Keratinocyte (primary cell): ENCODE measurements around the gene TRAF3IP1. TPM values are rescaled to one million over a fixed set of nuclear protein-coding genes. Genes with fewer than 3 reads are reported as not detected.
"Not testable (repeated sequence)": the region's sequence is repeated elsewhere in the genome, so short reads cannot be mapped to it uniquely, and the experiment has no call there.

Experiments
- DNase-seq: peaks from one replicate; pipeline ENCODE4 v3.0.0-alpha.2; 2011; ENCODE audit warnings: low read depth, missing footprints, low spot score
- FAIRE-seq: peaks from 2 replicates; lab custom pipeline; 2011; peaks lifted over from hg19 to GRCh38; lab: Jason Lieb, UNC
- H2AFZ ChIP-seq: 2 replicates; pipeline ENCODE4 v1.6.0; 2012; ENCODE audit warnings: low read length, control low read depth, inconsistent platforms; ENCODE audit not compliant: control insufficient read depth
- H3K27ac ChIP-seq: 2 replicates; pipeline ENCODE4 v1.5.1; 2011; ENCODE audit warnings: low read length; ENCODE audit not compliant: control insufficient read depth, insufficient read depth
- H3K27me3 ChIP-seq: 3 replicates; pipeline ENCODE4 v1.6.0; 2011; ENCODE audit warnings: low read length; ENCODE audit not compliant: control insufficient read depth, insufficient read depth; ENCODE audit errors: extremely low read depth
- H3K36me3 ChIP-seq, 2 experiments: 2 replicates in 1 of 2; 3 replicates in 1 of 2; pipeline ENCODE4 v1.5.1; 2011; ENCODE audit warnings: low read length in 2 of 2, mild to moderate bottlenecking in 1 of 2; ENCODE audit not compliant: control insufficient read depth in 2 of 2, insufficient read depth in 2 of 2; ENCODE audit errors: extremely low read depth in 1 of 2
- H3K4me1 ChIP-seq: 3 replicates; pipeline ENCODE4 v1.5.1; 2011; ENCODE audit warnings: low read length; ENCODE audit not compliant: control insufficient read depth, insufficient read depth; ENCODE audit errors: extremely low read depth
- H3K4me2 ChIP-seq: 3 replicates; pipeline ENCODE4 v1.6.0; 2011; ENCODE audit warnings: low read depth, low read length; ENCODE audit not compliant: control insufficient read depth, insufficient read depth; ENCODE audit errors: extremely low read depth
- H3K4me3 ChIP-seq, 3 experiments: fragments of 200-600 bp in 1 of 3; sonication (generic) in 1 of 3; 2 replicates in 2 of 3; 3 replicates in 1 of 3; pipeline ENCODE4 v1.5.1; 2011 to 2016; ENCODE audit warnings: low read length in 3 of 3, mild to moderate bottlenecking in 3 of 3, control low read depth in 2 of 3, inconsistent platforms in 1 of 3, low read depth in 1 of 3, mixed read lengths in 1 of 3, mixed run types in 1 of 3, moderate library complexity in 1 of 3; ENCODE audit not compliant: control insufficient read depth in 2 of 3, insufficient read depth in 2 of 3; ENCODE audit errors: extremely low read depth in 1 of 3
- H3K79me2 ChIP-seq: 2 replicates; pipeline ENCODE4 v1.6.0; 2012; ENCODE audit warnings: low read length; ENCODE audit not compliant: control insufficient read depth, insufficient read depth
- H3K9ac ChIP-seq: 3 replicates; pipeline ENCODE4 v1.6.0; 2011; ENCODE audit warnings: low read length; ENCODE audit not compliant: control insufficient read depth, insufficient read depth; ENCODE audit errors: extremely low read depth
- H3K9me1 ChIP-seq: 3 replicates; pipeline ENCODE4 v1.6.0; 2011; ENCODE audit warnings: low read length; ENCODE audit not compliant: control insufficient read depth, insufficient read depth; ENCODE audit errors: extremely low read depth
- H3K9me3 ChIP-seq: 2 replicates; pipeline ENCODE4 v1.5.1; 2012; ENCODE audit warnings: low read depth, low read length; ENCODE audit not compliant: control insufficient read depth
- H4K20me1 ChIP-seq: 3 replicates; pipeline ENCODE4 v1.6.0; 2011; ENCODE audit warnings: low read length; ENCODE audit not compliant: control insufficient read depth, insufficient read depth; ENCODE audit errors: extremely low read depth
- EZH2 ChIP-seq: IDR thresholded peaks from one replicate; pipeline ENCODE4 v1.6.1; 2012; ENCODE audit warnings: inconsistent platforms, mild to moderate bottlenecking, low read length, moderate library complexity
- dilution Hi-C: fragments of 300-500 bp; cut with MboI; formaldehyde crosslinking; loops from one replicate; pipeline ENCODE4 v1.7.0; 2020; ENCODE audit warnings: low sequenced_read_pairs; ENCODE audit not compliant: extremely low pct_ligation_motif_present
- polyA plus RNA-seq, 5 experiments: library from polyadenylated mRNA; depleted of rRNA in 3 of 5; stranded (reverse) in 3 of 5; stranded (forward) in 1 of 5; unstranded in 1 of 5; fragments of >200 nt; gene quantifications; 1 replicate in 1 of 5; 2 replicates in 3 of 5; 3 replicates in 1 of 5; pipeline versions ENCODE4 v1.2.1 to v1.2.3, GENCODE V29; 2011 to 2012; ENCODE audit warnings: missing spikeins in 2 of 5, low read depth in 1 of 5, low replicate concordance in 1 of 5
- TF ChIP-seq, protein P1 (sequence below), 3 experiments: IDR thresholded peaks in 1 of 3; conservative IDR thresholded peaks in 1 of 3; optimal IDR thresholded peaks in 1 of 3; 2 replicates in 2 of 3; 3 replicates in 1 of 3; pipeline versions ENCODE3 to v1.5.1; 2011; ENCODE audit warnings: low read length in 3 of 3, mild to moderate bottlenecking in 3 of 3, moderate library complexity in 2 of 3, control low read depth in 1 of 3, inconsistent platforms in 1 of 3; ENCODE audit not compliant: insufficient read depth in 2 of 3; ENCODE audit errors: extremely low read depth in 1 of 3

TRAF3IP1 gene
- polyA plus RNA-seq, 1 donor (not counting 4 experiments of a cell fraction or from before 2014, with no cell fraction given): 7.0 TPM

DNA sequence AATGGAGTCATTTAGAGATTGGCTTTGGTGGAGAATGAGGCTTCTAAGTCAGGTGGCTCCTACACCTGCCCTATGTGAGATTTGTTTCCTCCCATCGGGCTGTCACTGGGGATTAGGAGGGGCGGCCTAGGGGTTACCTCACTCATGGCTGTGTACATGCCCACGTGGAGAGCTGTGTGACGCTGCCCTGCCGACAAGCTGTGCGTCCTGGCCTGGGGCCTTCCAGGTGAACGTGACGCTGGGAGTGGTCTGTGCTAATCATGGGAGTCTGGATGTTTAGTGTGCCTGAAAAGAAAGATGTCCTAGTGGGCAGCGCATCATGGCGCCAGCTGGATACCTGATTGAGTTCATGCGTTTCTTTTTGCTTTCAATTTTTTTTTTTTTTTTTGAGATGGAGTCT is 120.4 kb downstream of the TRAF3IP1 start:
- no peak for TF ChIP-seq EZH2
- TF ChIP-seq, protein P1, sequence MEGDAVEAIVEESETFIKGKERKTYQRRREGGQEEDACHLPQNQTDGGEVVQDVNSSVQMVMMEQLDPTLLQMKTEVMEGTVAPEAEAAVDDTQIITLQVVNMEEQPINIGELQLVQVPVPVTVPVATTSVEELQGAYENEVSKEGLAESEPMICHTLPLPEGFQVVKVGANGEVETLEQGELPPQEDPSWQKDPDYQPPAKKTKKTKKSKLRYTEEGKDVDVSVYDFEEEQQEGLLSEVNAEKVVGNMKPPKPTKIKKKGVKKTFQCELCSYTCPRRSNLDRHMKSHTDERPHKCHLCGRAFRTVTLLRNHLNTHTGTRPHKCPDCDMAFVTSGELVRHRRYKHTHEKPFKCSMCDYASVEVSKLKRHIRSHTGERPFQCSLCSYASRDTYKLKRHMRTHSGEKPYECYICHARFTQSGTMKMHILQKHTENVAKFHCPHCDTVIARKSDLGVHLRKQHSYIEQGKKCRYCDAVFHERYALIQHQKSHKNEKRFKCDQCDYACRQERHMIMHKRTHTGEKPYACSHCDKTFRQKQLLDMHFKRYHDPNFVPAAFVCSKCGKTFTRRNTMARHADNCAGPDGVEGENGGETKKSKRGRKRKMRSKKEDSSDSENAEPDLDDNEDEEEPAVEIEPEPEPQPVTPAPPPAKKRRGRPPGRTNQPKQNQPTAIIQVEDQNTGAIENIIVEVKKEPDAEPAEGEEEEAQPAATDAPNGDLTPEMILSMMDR (optimal IDR thresholded peaks at IDR 0.05 in 1 of 3, IDR thresholded peaks at IDR 0.05 in 1 of 3, conservative IDR thresholded peaks at IDR 0.05 in 1 of 3; ENCODE audit: extremely low read depth in 1 of 3, insufficient read depth in 2 of 3, low read length in 3 of 3): no peak
- H4K20me1 ChIP-seq: peaks cover 3% of the 10 kb centered on the region
- H3K36me3 ChIP-seq: peaks cover 22 to 33% of the 10 kb centered on the region in 2 experiments
- no peak overlapping the region for H3K9ac ChIP-seq
- no peak for FAIRE-seq
- no peaks in the 10 kb centered on the region for H3K27me3 ChIP-seq
- dilution Hi-C loops: no loop called here
- no peak for DNase-seq
- peak overlapping the region; percentile 77 for H3K27ac ChIP-seq
- no peak overlapping the region for H3K4me2 ChIP-seq
- H3K79me2 ChIP-seq: peaks cover 43% of the 10 kb centered on the region
- H3K4me3 ChIP-seq: no peak overlapping the region
- H3K9me1 ChIP-seq: no peaks in the 10 kb centered on the region
- H3K4me1 ChIP-seq: peaks cover 10% of the 10 kb centered on the region
- no peak overlapping the region for H2AFZ ChIP-seq
- H3K9me3 ChIP-seq: no peaks in the 10 kb centered on the region

DNA sequence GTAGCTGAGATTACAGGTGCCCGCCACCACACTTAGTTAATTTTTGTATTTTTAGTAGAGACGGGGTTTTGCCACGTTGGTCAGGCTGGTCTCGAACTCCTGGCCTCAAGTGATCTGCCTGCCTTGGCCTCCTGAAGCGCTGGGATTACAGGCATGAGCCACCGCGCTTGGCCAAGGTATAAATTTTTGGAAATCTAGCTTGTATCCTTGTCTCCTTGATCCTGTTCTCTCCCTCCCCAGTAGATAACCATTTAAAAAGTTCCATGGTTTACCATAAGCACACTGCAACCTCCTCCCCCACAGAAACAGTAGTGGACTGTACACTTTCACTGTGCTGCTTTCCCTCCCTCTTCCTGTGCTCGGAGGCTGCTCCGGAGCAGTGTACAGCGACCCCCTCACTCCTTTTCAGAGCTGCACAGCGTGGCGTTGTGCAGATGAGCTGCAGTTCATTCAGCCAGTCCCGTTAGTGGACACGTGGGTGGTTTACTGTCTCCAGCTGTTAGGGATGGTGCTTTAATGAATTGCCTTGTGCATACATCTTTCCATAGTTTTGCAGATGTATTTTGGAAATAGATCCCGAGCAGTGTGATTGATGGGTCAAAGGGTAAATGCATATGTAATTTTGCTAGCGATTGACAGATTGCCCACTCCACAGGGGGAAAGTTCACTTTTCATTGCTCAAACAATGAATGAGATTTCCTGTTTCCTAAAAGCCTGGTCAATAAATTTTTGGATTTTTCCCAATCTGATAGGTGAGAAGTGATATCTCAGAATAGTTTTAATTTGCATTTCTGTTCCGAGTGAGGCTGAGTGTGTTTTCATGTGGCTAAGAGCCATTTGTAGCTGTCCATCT is 121.2 kb downstream of the TRAF3IP1 start:
- Histone ChIP-seq H3K27ac (no peak overlapping the region), H3K79me2 (peaks cover 41% of the 10 kb centered on the region), H3K27me3 (no peaks in the 10 kb centered on the region), H4K20me1 (peaks cover 3% of the 10 kb centered on the region), H3K4me3 (no peak overlapping the region), H3K9me1 (no peaks in the 10 kb centered on the region), H3K9ac (no peak overlapping the region), H3K36me3 (peaks cover 26 to 39% of the 10 kb centered on the region in 2 experiments), H3K4me2 (no peak overlapping the region), H2AFZ (no peak overlapping the region), H3K9me3 (no peaks in the 10 kb centered on the region), H3K4me1 (peaks cover 10% of the 10 kb centered on the region)
- dilution Hi-C loops: no loop called here
- DNase-seq: no peak
- TF ChIP-seq EZH2: no peak
- TF ChIP-seq, protein P1 (optimal IDR thresholded peaks at IDR 0.05 in 1 of 3, IDR thresholded peaks at IDR 0.05 in 1 of 3, conservative IDR thresholded peaks at IDR 0.05 in 1 of 3; ENCODE audit: extremely low read depth in 1 of 3, insufficient read depth in 2 of 3, low read length in 3 of 3): no peak
- FAIRE-seq: no peak

DNA sequence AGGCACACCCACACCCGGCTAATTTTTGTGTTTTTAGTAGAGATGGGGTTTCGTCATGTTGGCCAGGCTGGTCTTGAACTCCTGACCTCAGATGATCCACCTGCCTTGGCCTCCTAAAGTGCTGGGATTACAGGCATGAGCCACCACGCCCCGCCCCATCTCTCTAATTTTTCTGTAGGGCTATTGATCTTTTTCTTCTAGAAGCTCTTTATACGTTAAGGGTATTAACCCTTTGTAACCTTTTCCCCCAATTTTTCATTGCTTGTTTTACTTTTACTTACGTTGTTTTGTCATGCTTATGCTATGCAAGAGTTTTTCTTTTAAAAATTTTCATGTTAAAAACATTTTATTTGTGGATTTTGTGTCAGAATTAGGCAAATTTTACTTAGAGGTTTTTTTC is 121.9 kb downstream of the TRAF3IP1 start:
- DNase-seq, FAIRE-seq, H3K9me3 ChIP-seq, H3K27ac ChIP-seq, H3K9me1 ChIP-seq, H3K4me3 ChIP-seq, H4K20me1 ChIP-seq, dilution Hi-C loops, H3K27me3 ChIP-seq, H3K4me2 ChIP-seq, H3K9ac ChIP-seq, H2AFZ ChIP-seq: not testable (repeated sequence)
- Histone ChIP-seq H3K4me1 (peaks cover 10% of the 10 kb centered on the region), H3K36me3 (peaks cover 31 to 46% of the 10 kb centered on the region in 2 experiments), H3K79me2 (peaks cover 41% of the 10 kb centered on the region)
